PFSK-1 (cell line): ENCODE data around the gene RRP9.

Experiments used
- FOXP2 ChIP-seq: optimal IDR thresholded peaks from 2 replicates; pipeline ENCODE3; 2011; ENCODE audit warnings: borderline replicate concordance, control low read depth, inconsistent platforms; ENCODE audit not compliant: insufficient read depth; ENCODE audit errors: extremely low read length, extremely low read depth
- POLR2AphosphoS5 ChIP-seq: IDR thresholded peaks from 2 replicates; pipeline ENCODE4 v1.6.1; 2012; ENCODE audit warnings: low read depth, mild to moderate bottlenecking, control low read depth, low read length, moderate library complexity
- SIN3A ChIP-seq: IDR thresholded peaks from 2 replicates; pipeline ENCODE4 v1.6.1; 2012; ENCODE audit warnings: mild to moderate bottlenecking, low read length, moderate library complexity, borderline replicate concordance; ENCODE audit not compliant: insufficient read depth
- TAF1 ChIP-seq: IDR thresholded peaks from 2 replicates; pipeline ENCODE4 v1.6.1; 2012; ENCODE audit warnings: low read length, control low read depth, borderline replicate concordance; ENCODE audit not compliant: insufficient read depth
- TF ChIP-seq, protein P1 (sequence below), 2 experiments: IDR thresholded peaks; 2 replicates each; pipeline versions ENCODE4 v1.6.1 to v1.8.0; 2011 to 2012; ENCODE audit warnings: low read depth in 2 of 2, low read length in 2 of 2, control low read depth in 1 of 2, inconsistent platforms in 1 of 2, mild to moderate bottlenecking in 1 of 2, moderate library complexity in 1 of 2; ENCODE audit not compliant: insufficient read depth in 1 of 2

The RRP9 gene

GRCh38 chr3:51928438-51928837 is 13.3 kb downstream of the RRP9 start:
- TF ChIP-seq SIN3A (no peak), TAF1 (no peak), POLR2AphosphoS5 (no peak), FOXP2 (no peak)
- TF ChIP-seq, protein P1, sequence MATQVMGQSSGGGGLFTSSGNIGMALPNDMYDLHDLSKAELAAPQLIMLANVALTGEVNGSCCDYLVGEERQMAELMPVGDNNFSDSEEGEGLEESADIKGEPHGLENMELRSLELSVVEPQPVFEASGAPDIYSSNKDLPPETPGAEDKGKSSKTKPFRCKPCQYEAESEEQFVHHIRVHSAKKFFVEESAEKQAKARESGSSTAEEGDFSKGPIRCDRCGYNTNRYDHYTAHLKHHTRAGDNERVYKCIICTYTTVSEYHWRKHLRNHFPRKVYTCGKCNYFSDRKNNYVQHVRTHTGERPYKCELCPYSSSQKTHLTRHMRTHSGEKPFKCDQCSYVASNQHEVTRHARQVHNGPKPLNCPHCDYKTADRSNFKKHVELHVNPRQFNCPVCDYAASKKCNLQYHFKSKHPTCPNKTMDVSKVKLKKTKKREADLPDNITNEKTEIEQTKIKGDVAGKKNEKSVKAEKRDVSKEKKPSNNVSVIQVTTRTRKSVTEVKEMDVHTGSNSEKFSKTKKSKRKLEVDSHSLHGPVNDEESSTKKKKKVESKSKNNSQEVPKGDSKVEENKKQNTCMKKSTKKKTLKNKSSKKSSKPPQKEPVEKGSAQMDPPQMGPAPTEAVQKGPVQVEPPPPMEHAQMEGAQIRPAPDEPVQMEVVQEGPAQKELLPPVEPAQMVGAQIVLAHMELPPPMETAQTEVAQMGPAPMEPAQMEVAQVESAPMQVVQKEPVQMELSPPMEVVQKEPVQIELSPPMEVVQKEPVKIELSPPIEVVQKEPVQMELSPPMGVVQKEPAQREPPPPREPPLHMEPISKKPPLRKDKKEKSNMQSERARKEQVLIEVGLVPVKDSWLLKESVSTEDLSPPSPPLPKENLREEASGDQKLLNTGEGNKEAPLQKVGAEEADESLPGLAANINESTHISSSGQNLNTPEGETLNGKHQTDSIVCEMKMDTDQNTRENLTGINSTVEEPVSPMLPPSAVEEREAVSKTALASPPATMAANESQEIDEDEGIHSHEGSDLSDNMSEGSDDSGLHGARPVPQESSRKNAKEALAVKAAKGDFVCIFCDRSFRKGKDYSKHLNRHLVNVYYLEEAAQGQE (IDR thresholded peaks at IDR 0.05; ENCODE audit: insufficient read depth in 1 of 2, low read depth in 2 of 2, low read length in 2 of 2) = no peak

DNA sequence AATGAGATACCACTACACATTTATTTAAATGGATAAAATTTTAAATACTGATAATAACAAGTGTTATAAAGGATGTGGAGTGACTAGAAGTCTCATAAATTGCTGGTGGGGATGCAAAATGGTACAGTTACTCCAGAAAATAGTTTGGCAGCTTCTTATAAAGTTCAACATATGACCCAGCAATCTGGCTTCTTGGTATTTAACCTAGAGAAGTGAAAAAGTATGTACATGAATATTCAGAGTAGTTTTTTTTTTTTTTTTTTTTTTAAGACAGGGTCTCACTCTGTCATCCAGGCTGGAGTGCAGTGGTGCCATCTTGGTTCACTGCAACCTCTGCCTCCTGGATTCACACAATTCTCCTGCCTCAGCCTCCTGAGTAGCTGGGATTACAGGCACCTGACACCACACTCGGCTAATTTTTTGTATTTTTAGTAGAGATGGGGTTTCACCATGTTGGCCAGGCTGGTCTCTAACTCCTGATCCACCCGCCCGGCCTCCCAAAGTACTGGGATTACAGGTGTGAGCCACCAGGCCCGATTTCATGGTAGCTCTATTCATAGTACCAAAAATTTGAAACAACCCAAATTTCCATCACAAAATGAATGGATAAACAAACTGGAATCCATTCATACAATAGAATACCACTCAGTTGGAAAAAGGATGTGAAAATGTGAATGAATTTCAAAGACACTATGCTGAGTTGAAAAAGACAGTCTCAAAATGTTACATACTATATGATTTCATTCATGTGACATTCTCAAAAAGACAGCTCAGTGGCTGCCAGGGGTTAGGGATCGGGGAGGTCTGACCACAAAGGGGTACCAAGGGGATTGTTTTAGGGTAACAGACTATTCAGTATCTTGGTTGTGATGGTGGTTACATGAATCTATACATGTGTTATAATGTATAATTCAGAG is 14.4 kb downstream of the RRP9 start:
- TF ChIP-seq TAF1 (no peak), FOXP2 (no peak), POLR2AphosphoS5 (no peak), SIN3A (no peak)
- TF ChIP-seq, protein P1 (IDR thresholded peaks at IDR 0.05; ENCODE audit: insufficient read depth in 1 of 2, low read depth in 2 of 2, low read length in 2 of 2) = no peak

GRCh38 chr3:51921081-51921578 is 20.6 kb downstream of the RRP9 start:
- TF ChIP-seq SIN3A = no peak
- no peak for TF ChIP-seq POLR2AphosphoS5
- TF ChIP-seq, protein P1 (IDR thresholded peaks at IDR 0.05; ENCODE audit: insufficient read depth in 1 of 2, low read depth in 2 of 2, low read length in 2 of 2) = no peak
- TF ChIP-seq FOXP2 = no peak
- TF ChIP-seq TAF1 = no peak

DNA sequence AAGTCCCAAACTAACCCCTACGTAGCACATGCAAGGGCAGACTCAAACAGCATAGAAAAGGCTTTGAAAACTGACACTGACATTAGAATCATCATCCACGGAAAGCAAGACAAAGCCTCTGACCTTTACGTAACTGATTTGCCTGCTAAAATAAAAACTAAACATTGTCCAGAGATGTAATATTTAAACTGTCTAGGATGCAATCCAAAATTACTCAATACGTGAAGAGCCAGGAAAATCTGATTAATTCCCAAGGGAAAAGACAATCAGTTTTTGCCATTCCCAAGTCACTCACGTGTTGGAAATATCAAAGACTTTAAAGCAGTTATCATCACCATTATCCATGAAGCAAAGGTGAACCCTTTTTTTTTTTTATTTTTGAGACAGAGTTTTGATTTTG is 25.3 kb downstream of the RRP9 start:
- TF ChIP-seq TAF1 (no peak), SIN3A (no peak), FOXP2 (no peak), POLR2AphosphoS5 (no peak)
- TF ChIP-seq, protein P1 (IDR thresholded peaks at IDR 0.05; ENCODE audit: insufficient read depth in 1 of 2, low read depth in 2 of 2, low read length in 2 of 2) = no peak

- TF ChIP-seq FOXP2 = no peak
- no peak for TF ChIP-seq TAF1
- no peak for TF ChIP-seq SIN3A
Observed at GRCh38 chr3:51908026-51908425, 33.7 kb downstream of the RRP9 start.
